OCI-LY7 (cell line): ENCODE results near the gene RAPGEFL1. TPM values are rescaled to one million over a fixed set of nuclear protein-coding genes. Genes with fewer than 3 reads are reported as not detected.

ENCODE experiments used
- BruUV-seq: library from RNA; stranded (reverse); fragments of 400-500 nt; replicated peaks from 2 replicates; lab custom pipeline; 2021; lab: Mats Ljungman, UMichigan
- CTCF ChIA-PET: fragments of 300-600 bp; sonication (Branson Sonifier 250); formaldehyde crosslinking; loops from one replicate; lab custom pipeline; 2022; ENCODE audit warnings: antibody characterized with exemption; ENCODE audit not compliant: unreplicated experiment; lab: Charles Lee
- POLR2A ChIA-PET: fragments of 300-600 bp; sonication (Branson Sonifier 250); formaldehyde crosslinking; loops from one replicate; lab custom pipeline; 2022; ENCODE audit warnings: antibody characterized with exemption; lab: Charles Lee
- DNase-seq: peaks from one replicate; pipeline ENCODE4 v3.0.0-alpha.2; 2015; ENCODE audit warnings: low spot score
- H2AFZ ChIP-seq: fragments of 200-600 bp; sonication (generic), shearing (Covaris generic); 2 replicates; pipeline ENCODE4 v1.6.1; 2014; ENCODE audit warnings: mild to moderate bottlenecking, antibody characterized with exemption, low read length, moderate library complexity
- H3K27ac ChIP-seq: fragments of 200-600 bp; sonication (generic); 2 replicates; pipeline ENCODE4 v1.5.1; 2014; ENCODE audit warnings: mixed run types, low read depth, mild to moderate bottlenecking, moderate library complexity, low read length, inconsistent platforms; ENCODE audit not compliant: poor library complexity, severe bottlenecking
- H3K36me3 ChIP-seq: fragments of 200-600 bp; sonication (generic); 2 replicates; pipeline ENCODE4 v1.6.1; 2014; ENCODE audit warnings: mild to moderate bottlenecking, antibody characterized with exemption, low read length, moderate library complexity, mixed read lengths; ENCODE audit not compliant: insufficient read depth
- H3K4me1 ChIP-seq: fragments of 200-600 bp; sonication (generic); 2 replicates; pipeline ENCODE4 v1.5.1; 2014; ENCODE audit warnings: mild to moderate bottlenecking, low read length; ENCODE audit not compliant: insufficient read depth, poor library complexity, severe bottlenecking
- H3K4me2 ChIP-seq: fragments of 200-600 bp; sonication (generic); 2 replicates; pipeline ENCODE4 v1.6.1; 2014; ENCODE audit warnings: mild to moderate bottlenecking, low read length
- H3K4me3 ChIP-seq: fragments of 200-600 bp; sonication (generic); 2 replicates; pipeline ENCODE4 v1.5.1; 2014; ENCODE audit warnings: mild to moderate bottlenecking, low read depth, low read length; ENCODE audit not compliant: poor library complexity, severe bottlenecking
- H3K79me2 ChIP-seq: fragments of 200-600 bp; sonication (generic); 2 replicates; pipeline ENCODE4 v1.6.1; 2016; ENCODE audit warnings: low read depth, mild to moderate bottlenecking, low read length, moderate library complexity, mixed read lengths; ENCODE audit not compliant: insufficient read depth
- H3K9me2 ChIP-seq: fragments of 200-600 bp; sonication (generic); 2 replicates; pipeline ENCODE4 v1.6.1; 2016; ENCODE audit warnings: mild to moderate bottlenecking, low read length, mixed read lengths; ENCODE audit not compliant: insufficient read depth
- H3K9me3 ChIP-seq: fragments of 200-600 bp; sonication (generic); 2 replicates; pipeline ENCODE4 v1.6.1; 2014; ENCODE audit warnings: mild to moderate bottlenecking, mixed run types, low read length, mixed read lengths
- H4K20me1 ChIP-seq: fragments of 200-600 bp; sonication (generic); 2 replicates; pipeline ENCODE4 v1.6.1; 2014; ENCODE audit warnings: mild to moderate bottlenecking, antibody characterized with exemption, low read length, moderate library complexity, mixed read lengths; ENCODE audit not compliant: insufficient read depth
- CTCF ChIP-seq: fragments of 200-600 bp; sonication (generic); conservative IDR thresholded peaks from 2 replicates; pipeline ENCODE4 v1.5.1; 2014; ENCODE audit warnings: mild to moderate bottlenecking, antibody characterized with exemption, low read length, moderate library complexity, mixed read lengths
- EZH2phosphoT487 ChIP-seq: fragments of 200-600 bp; sonication (generic); IDR thresholded peaks from 2 replicates; pipeline ENCODE4 v1.6.1; 2018; ENCODE audit warnings: low read depth, borderline replicate concordance, mild to moderate bottlenecking, mixed run types, antibody characterized with exemption, low read length, moderate library complexity, mixed read lengths
- intact Hi-C: fragments of 100-400 bp; cut with micrococcal nuclease; formaldehyde crosslinking; loops from one replicate; pipeline ENCODE4 v1.10.0; 2022; ENCODE audit not compliant: unreplicated experiment
- total RNA-seq, 2 experiments: library from RNA; depleted of rRNA in 1 of 2; stranded (reverse); fragments of >200 nt in 1 of 2; shearing (Covaris generic) in 1 of 2; gene quantifications; 2 replicates each; pipeline ENCODE4 v1.2.3, GENCODE V29; 2014 to 2022

Gene RAPGEFL1
- total RNA-seq, 2 experiments from 2014 or later, result 2.1 to 5.8 TPM

- H3K9me3 ChIP-seq, result no peaks in the 10 kb centered on the region
- no peaks in the 10 kb centered on the region for H4K20me1 ChIP-seq
- no peak overlapping the region for H3K4me3 ChIP-seq
- no TSS peak for BruUV-seq
- ChIA-PET POLR2A (no interaction called here), CTCF (no interaction called here)
- no peak overlapping the region for H3K4me2 ChIP-seq
- no peaks in the 10 kb centered on the region for H3K79me2 ChIP-seq
- no peak overlapping the region for H3K27ac ChIP-seq
- H3K9me2 ChIP-seq, result no peaks in the 10 kb centered on the region
- TF ChIP-seq EZH2phosphoT487, result no peak
- TF ChIP-seq CTCF, result no peak
- no peak for DNase-seq
- intact Hi-C loops, result no loop called here
- H3K4me1 ChIP-seq, result peaks cover 21% of the 10 kb centered on the region
- no peaks in the 10 kb centered on the region for H3K36me3 ChIP-seq
- H2AFZ ChIP-seq, result no peak overlapping the region
Measured at GRCh38 chr17:40188694-40189093, 11.4 kb downstream of the RAPGEFL1 start.

- intact Hi-C loops, result loop anchor here (1.0 kb wide), 2 partner anchors 77 to 177 kb away; no protein-coding TSS in a partner anchor
- TF ChIP-seq CTCF (peak; percentile 66), EZH2phosphoT487 (no peak)
- DNase-seq, result peak; percentile 64
- Histone ChIP-seq H3K9me2 (no peaks in the 10 kb centered on the region), H3K4me3 (peak overlapping the region; percentile 70), H3K9me3 (no peaks in the 10 kb centered on the region), H3K36me3 (no peaks in the 10 kb centered on the region), H3K4me1 (peaks cover 31% of the 10 kb centered on the region), H2AFZ (peak overlapping the region; percentile 73), H3K79me2 (no peaks in the 10 kb centered on the region), H4K20me1 (no peaks in the 10 kb centered on the region), H3K4me2 (peak overlapping the region; percentile 84), H3K27ac (no peak overlapping the region)
- POLR2A ChIA-PET, result interaction anchor here (0.6 to 1.6 kb wide), 4 partner anchors 9 to 91 kb away, joined by 3 to 4 read pairs (median 3); no protein-coding TSS in a partner anchor
- no TSS peak for BruUV-seq
- CTCF ChIA-PET, result interaction anchor here (0.6 to 1.4 kb wide), 6 partner anchors 76 to 161 kb away, joined by 3 to 8 read pairs (median 3); no protein-coding TSS in a partner anchor
Measured at GRCh38 chr17:40190197-40191021, 13.1 kb downstream of the RAPGEFL1 start.
